Testis (tissue), 2 donors: ENCODE results near the gene TAP1.

Experiments used
- CTCF ChIP-seq, 3 experiments: fragments of 450-650 bp in 2 of 3; fragments of 200-600 bp in 1 of 3; sonication (generic) in 1 of 3; IDR thresholded peaks; one replicate each; pipeline ENCODE4 v1.5.1; 2016 to 2019; ENCODE audit warnings: antibody characterized with exemption in 3 of 3, mild to moderate bottlenecking in 2 of 3, moderate library complexity in 1 of 3
- POLR2A ChIP-seq: fragments of 450-650 bp; IDR thresholded peaks from one replicate; pipeline ENCODE4 v1.6.1; 2017; ENCODE audit warnings: antibody characterized with exemption, mild to moderate bottlenecking, moderate library complexity

- no peak for TF ChIP-seq CTCF (IDR thresholded peaks at IDR 0.05)
- TF ChIP-seq POLR2A = no peak
These were observed 53.8 kb downstream of the TAP1 start for GRCh38 chr6:32799740-32800139.
